Activated T-helper 17 cell treated with anti-CD3 and anti-CD28 coated beads, Interleukin-2, amount 50 U/mL, for 72 hours (primary cell): Measurements from ENCODE around the gene TCEA2. TPM values are rescaled to one million over a fixed set of nuclear protein-coding genes. Genes with fewer than 3 reads are reported as not detected.
A peak's percentile ranks its signal among the peaks of the same experiment; 100 is the strongest.

Experiments
- ATAC-seq: fragments of 150-1000 bp; cut with Tn5 transposase; replicated peaks from 2 replicates; pipeline ENCODE4 v1.10.0; 2021; ENCODE audit warnings: mild to moderate bottlenecking, moderate library complexity
- H3K27ac Mint-ChIP-seq: one replicate; pipeline ENCODE4 v1.8.0; 2022; ENCODE audit warnings: mixed read lengths
- H3K27me3 Mint-ChIP-seq: one replicate; pipeline ENCODE4 v1.8.0; 2022; ENCODE audit warnings: mixed read lengths
- H3K36me3 Mint-ChIP-seq: one replicate; pipeline ENCODE4 v1.8.0; 2022; ENCODE audit warnings: low read depth, mild to moderate bottlenecking, mixed read lengths
- H3K4me1 Mint-ChIP-seq: one replicate; pipeline ENCODE4 v1.8.0; 2022; ENCODE audit warnings: mixed read lengths
- H3K4me3 Mint-ChIP-seq: one replicate; pipeline ENCODE4 v1.8.0; 2022; ENCODE audit warnings: mild to moderate bottlenecking, mixed read lengths
- H3K9me3 Mint-ChIP-seq: one replicate; pipeline ENCODE4 v1.8.0; 2022; ENCODE audit warnings: mixed read lengths
- total RNA-seq, 2 donors: library from RNA; stranded (reverse); gene quantifications; one replicate each; pipeline ENCODE4 v1.2.3, GENCODE V29; 2022

Gene TCEA2
- total RNA-seq, 2 donors from 2014 or later = 52.0 to 79.9 TPM

DNA sequence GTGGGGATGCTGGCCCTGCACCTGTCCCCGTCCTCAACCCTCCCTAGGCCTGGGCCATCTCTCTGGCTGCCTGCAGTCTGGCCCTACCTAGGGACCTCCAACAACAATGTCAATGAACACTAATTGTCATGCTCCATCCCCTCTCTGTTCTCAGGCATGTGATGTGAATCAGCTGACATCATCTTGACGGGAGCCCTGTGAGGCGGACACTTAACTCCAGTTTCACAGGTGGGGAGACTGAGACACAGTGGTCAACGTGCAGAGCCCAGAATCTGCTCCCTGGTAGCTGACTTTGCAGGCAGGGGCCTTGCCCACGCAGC lies 762 bp upstream of the TCEA2 start:
- no peak for ATAC-seq
- Mint-ChIP-seq H3K27ac (no peak overlapping the region), H3K36me3 (peaks cover 9% of the 10 kb centered on the region), H3K4me3 (peak overlapping the region; percentile 89), H3K27me3 (no peaks in the 10 kb centered on the region), H3K9me3 (no peaks in the 10 kb centered on the region), H3K4me1 (peaks cover 25% of the 10 kb centered on the region)

DNA sequence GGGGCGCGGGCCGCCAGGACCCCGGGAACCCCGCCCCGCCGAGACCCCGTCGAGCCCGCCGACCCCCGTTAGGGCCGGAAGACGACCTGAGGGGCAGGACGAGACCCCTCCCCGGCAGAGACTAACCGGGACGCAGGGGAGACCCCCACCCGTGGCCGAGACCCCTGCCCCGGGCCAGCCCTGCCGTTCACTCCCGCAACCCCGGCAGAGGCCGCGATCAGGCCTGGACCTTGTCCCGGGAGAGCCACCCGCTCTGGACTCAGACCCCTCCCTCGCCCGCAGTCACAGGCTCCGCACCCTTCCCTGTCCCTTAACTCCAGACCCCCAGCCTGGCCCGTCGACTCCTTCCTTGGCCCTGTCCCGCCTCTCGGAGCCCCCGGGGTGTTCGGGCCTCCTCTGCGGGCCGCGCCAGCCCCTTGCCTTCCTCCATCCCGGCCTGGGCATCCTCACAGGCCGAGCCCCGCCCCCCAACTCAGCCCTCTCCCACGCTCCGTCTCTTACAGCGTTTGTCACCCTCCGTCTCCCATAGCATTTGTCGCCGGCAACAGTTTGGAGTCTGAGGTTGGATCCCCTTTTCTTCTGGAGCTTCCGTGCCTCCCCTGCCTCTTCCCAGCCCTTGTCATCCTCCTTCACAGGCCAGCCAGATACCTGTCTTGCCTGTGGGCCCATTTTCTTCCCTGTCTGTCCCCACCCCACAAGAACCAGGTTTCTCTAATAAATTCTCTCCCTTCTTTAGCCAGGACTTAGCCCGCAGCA lies 569 bp downstream of the TCEA2 start:
- H3K27ac Mint-ChIP-seq = peak overlapping the region; percentile 89
- peaks cover 5% of the 10 kb centered on the region for H3K36me3 Mint-ChIP-seq
- H3K9me3 Mint-ChIP-seq = no peaks in the 10 kb centered on the region
- H3K4me1 Mint-ChIP-seq = peaks cover 32% of the 10 kb centered on the region
- no peaks in the 10 kb centered on the region for H3K27me3 Mint-ChIP-seq
- peak; percentile 30 for ATAC-seq
- H3K4me3 Mint-ChIP-seq = peak overlapping the region; percentile 89

- Mint-ChIP-seq H3K9me3 (no peaks in the 10 kb centered on the region), H3K4me3 (peak overlapping the region; percentile 89), H3K4me1 (peaks cover 32% of the 10 kb centered on the region), H3K27ac (peak overlapping the region; percentile 89), H3K36me3 (peaks cover 5% of the 10 kb centered on the region), H3K27me3 (no peaks in the 10 kb centered on the region)
- ATAC-seq = no peak
Observed at GRCh38 chr20:64064145-64064698, 1.2 kb downstream of the TCEA2 start.

DNA sequence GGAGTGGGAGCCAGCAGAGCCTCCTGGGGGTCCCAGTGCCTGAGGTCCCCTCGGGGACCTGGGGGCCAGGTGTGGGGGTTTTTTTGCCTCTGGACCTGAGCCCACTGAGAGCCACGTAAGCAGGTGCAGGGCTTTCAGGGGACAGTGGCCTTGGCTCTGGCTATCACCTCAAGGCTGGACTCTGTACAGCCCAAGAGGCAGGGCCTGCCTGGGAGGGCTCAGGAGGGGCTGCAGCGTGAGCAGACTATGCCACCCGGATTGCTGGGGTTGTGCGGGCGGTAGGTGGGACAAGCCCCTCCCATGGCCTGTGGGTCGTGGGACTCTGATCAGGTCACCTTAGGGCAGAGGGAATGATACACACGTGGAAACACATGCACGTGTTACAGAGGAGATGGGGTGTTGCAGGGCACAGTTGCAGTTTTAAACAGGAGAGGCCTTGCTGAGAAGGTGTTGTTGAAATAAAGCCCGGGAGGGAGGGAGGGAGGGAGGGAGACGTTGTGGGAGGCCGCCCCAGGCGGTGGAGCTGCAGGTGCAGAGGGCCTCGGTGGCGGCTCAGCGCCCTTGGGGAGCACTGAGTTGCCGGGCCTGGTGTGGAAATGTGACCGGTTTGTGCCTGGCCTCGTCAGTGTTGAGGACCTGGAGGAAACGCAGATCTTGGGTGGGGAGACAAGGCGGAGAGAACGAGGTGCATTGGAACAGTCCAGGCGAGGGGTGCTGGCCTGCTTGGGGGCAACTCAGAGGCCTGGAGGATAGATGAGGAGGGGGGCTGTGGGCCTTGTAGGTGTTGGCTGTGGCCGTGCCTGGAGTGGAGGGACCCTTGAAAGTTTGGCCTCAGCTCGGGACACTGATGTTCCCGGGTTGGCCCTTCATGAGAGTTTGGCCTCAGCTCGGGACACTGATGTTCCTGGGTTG lies 2.3 kb downstream of the TCEA2 start:
- no peaks in the 10 kb centered on the region for H3K27me3 Mint-ChIP-seq
- peaks cover 5% of the 10 kb centered on the region for H3K36me3 Mint-ChIP-seq
- peaks cover 32% of the 10 kb centered on the region for H3K4me1 Mint-ChIP-seq
- ATAC-seq = no peak
- H3K27ac Mint-ChIP-seq = peak overlapping the region; percentile 90
- H3K4me3 Mint-ChIP-seq = peak overlapping the region; percentile 89
- H3K9me3 Mint-ChIP-seq = no peaks in the 10 kb centered on the region

GRCh38 chr20:64065974-64066343 lies 3.0 kb downstream of the TCEA2 start:
- H3K9me3 Mint-ChIP-seq = no peaks in the 10 kb centered on the region
- H3K27ac Mint-ChIP-seq = peak overlapping the region; percentile 90
- no peaks in the 10 kb centered on the region for H3K27me3 Mint-ChIP-seq
- peak overlapping the region; percentile 89 for H3K4me3 Mint-ChIP-seq
- peak; percentile 80 for ATAC-seq
- peaks cover 5% of the 10 kb centered on the region for H3K36me3 Mint-ChIP-seq
- H3K4me1 Mint-ChIP-seq = peaks cover 32% of the 10 kb centered on the region

DNA sequence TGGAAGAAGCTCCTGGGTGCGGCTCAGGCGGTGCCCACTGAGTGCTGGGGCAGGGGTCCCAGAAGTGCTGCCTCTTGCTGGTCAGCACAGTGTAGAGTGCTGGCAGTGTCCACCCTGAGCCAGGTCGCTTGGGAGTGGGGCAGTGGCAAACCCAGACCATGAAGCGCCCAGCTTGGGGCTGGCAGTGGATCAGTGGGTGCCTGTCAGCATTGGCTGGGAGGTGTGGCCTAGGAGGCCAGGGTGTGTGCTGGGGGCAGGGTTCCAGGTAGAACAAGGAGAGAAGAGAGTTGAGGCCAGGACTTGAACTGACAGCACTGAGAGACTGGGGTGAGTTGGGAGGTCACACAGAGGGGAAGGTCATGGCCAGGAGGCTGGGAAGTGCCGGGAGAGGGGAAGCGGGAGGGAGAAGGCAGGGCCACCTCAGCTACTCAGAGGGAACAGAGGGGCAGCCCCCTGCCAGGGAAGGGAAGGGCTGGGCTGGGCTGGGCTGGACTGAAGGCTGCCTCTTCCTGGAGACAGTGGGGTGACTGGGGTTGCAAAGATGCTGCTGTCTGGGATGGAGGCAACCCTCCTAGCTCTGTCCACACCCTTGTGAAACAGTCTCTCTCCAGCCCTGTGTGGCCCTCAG lies 4.1 kb downstream of the TCEA2 start:
- Mint-ChIP-seq H3K36me3 (peaks cover 5% of the 10 kb centered on the region), H3K4me1 (peaks cover 32% of the 10 kb centered on the region), H3K27ac (peak overlapping the region; percentile 28), H3K27me3 (no peaks in the 10 kb centered on the region), H3K9me3 (no peaks in the 10 kb centered on the region), H3K4me3 (peak overlapping the region; percentile 20)
- no peak for ATAC-seq

DNA sequence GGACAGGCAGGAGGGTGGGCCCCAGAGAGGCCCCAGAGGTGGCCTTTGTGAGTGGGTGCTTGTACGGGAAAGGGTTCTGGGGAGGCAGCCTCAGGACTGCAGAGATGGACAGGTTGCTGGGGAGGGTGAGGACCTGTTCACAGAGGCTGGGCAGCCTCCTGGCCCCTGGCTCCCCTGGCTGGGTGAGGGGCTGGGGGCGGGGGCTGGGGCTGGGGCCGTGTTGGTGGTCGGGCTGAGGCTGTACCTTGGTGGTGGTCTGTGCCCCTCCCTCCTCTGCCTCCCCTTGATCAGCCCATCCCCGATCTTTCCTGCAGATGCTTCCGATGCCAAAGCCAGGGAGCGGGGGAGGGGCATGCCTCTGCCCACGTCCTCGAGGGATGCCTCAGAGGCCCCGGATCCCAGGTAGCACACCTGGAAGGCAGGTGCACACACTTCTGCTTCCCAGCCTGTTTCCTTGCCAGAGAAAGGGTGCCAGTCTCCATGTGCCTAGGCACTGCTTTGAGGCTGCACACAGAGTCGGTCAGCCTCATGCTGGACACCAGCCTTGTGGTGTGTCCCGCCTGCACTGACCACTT lies 4.8 kb downstream of the TCEA2 start:
- Mint-ChIP-seq H3K27ac (peak overlapping the region; percentile 25), H3K27me3 (no peaks in the 10 kb centered on the region), H3K9me3 (no peaks in the 10 kb centered on the region), H3K4me3 (no peak overlapping the region), H3K4me1 (peaks cover 32% of the 10 kb centered on the region), H3K36me3 (peaks cover 5% of the 10 kb centered on the region)
- no peak for ATAC-seq

DNA sequence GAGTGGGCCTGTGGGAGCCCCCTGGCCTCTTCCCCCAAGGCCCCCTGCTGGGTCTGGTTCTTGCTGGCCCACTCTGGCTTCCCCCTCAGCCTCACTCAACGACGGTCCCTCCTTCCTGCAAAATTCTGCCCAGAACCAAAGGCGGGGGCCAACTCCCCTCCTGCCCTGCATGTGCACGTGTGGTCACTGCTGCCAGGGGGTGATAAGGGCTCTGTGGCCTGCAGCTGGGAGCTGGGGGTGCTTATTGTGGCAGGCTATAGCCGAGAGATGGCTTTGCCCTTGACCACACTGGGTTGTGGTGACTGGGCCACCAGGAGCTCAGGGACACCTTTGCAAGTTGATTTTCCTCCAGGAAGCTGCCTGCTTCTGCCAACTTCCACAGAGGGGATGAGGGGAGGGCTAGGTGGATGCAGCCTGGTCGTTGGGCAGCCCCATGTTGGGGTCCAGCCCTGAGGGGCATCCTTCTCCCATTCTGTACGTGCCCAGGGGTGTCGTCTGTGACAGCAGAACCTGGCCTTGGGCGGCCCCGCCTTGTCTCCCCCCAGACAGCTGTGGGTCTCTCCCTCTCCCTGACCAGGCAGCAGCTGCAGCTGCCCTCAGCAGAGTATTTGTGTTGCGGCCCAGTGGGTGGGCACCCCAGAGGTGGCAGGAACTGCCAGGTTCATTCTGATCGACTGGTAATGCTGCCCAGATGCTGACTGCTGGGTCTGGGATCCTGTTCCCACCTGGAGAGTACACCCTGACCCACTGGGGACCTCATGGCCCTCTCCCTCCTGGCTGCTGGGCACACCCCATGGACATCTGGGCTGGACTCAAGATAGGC lies 5.6 kb downstream of the TCEA2 start:
- Mint-ChIP-seq H3K4me3 (no peak overlapping the region), H3K4me1 (peaks cover 32% of the 10 kb centered on the region), H3K36me3 (peaks cover 10% of the 10 kb centered on the region), H3K27me3 (no peaks in the 10 kb centered on the region), H3K9me3 (no peaks in the 10 kb centered on the region), H3K27ac (peak overlapping the region; percentile 25)
- no peak for ATAC-seq

DNA sequence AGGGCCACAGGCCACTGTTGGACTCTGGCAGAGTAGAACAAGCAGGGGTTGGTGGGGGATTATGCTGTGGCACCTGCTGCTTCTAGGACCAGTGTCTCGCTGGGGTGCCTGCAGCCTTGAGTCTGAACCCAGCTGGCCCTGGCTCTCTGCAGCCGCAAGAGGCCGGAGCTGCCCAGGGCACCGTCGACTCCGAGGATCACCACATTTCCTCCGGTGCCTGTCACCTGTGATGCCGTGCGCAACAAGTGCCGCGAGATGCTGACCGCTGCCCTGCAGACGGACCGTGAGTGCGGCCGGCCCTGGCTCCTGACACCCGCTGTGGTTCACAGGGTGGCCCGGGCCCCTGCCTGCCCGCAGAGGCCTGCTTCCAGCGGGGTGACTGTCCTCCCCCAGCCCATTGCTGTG lies 6.2 kb downstream of the TCEA2 start:
- ATAC-seq = no peak
- peaks cover 26% of the 10 kb centered on the region for H3K4me1 Mint-ChIP-seq
- H3K27me3 Mint-ChIP-seq = no peaks in the 10 kb centered on the region
- no peak overlapping the region for H3K4me3 Mint-ChIP-seq
- H3K36me3 Mint-ChIP-seq = peaks cover 11% of the 10 kb centered on the region
- no peak overlapping the region for H3K27ac Mint-ChIP-seq
- H3K9me3 Mint-ChIP-seq = no peaks in the 10 kb centered on the region

DNA sequence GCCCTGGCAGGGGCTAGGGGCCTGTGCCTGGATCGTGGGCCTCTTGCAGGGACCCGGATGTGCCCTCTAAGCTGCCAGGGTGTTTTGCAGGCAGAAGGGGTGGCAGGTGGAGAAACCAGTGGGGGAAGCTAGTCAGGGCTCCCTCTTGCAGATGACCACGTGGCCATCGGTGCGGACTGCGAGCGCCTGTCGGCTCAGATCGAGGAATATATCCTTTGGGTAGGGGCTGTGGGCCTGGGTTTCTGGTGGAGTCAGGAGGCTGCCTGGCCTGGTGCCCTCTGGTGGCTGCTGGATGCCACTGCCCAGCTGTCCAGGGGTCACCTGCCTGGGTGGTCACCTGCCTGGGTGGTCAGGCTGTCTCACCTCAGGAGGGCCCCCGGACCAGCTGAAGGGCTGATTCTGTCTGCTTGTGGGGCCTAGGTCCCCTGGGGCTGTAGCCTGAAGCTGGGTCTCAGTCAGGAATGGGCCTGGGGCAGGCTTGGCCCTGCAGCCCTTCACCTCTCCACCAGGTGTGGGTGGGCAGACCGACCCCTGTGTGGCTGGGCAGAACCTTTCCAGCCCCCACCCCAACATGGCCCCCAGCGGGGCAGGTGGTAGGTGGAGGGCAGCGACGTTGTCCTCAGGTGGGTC lies 6.7 kb downstream of the TCEA2 start:
- H3K9me3 Mint-ChIP-seq = no peaks in the 10 kb centered on the region
- peaks cover 15% of the 10 kb centered on the region for H3K36me3 Mint-ChIP-seq
- H3K4me1 Mint-ChIP-seq = peaks cover 26% of the 10 kb centered on the region
- H3K27me3 Mint-ChIP-seq = no peaks in the 10 kb centered on the region
- H3K27ac Mint-ChIP-seq = no peak overlapping the region
- no peak for ATAC-seq
- no peak overlapping the region for H3K4me3 Mint-ChIP-seq

DNA sequence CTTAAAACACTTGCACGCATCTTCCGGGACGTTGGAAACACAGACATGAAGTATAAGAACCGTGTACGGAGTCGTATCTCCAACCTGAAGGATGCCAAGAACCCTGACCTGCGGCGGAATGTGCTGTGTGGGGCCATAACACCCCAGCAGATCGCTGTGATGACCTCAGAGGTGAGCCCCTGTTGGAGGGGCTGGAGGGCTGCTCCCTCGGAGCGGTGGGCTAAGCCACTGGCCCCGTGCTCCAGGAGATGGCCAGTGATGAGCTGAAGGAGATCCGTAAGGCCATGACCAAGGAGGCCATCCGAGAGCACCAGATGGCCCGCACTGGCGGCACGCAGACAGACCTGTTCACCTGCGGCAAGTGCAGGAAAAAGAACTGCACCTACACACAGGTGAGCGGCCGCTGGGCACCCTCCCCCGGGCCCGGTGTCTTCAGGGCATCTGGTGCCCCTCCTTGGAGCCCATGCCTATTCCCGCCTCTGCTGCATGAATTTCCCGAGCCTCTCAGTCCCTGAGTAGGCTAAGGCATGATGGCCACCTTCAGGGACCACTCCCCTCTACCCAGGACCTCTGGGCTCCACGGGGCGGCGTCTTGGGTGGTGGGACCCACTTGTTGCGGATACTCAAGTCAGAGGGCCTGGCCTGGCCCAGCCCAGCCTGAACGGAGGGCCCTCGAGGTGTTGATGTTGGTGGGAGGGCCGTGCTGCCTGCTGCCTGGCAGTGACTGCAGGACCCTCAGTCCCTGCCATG lies 7.4 kb downstream of the TCEA2 start:
- H3K27ac Mint-ChIP-seq = no peak overlapping the region
- peaks cover 16% of the 10 kb centered on the region for H3K36me3 Mint-ChIP-seq

GRCh38 chr20:64071341-64072332 lies 8.6 kb downstream of the TCEA2 start:
- no peak for ATAC-seq
- Mint-ChIP-seq H3K27me3 (no peaks in the 10 kb centered on the region), H3K36me3 (peaks cover 22% of the 10 kb centered on the region), H3K27ac (peak overlapping the region; percentile 30), H3K4me1 (peaks cover 12% of the 10 kb centered on the region), H3K9me3 (no peaks in the 10 kb centered on the region), H3K4me3 (no peak overlapping the region)

More for the DNA sequence above, 7.4 kb downstream of the TCEA2 start:
- no peaks in the 10 kb centered on the region for H3K9me3 Mint-ChIP-seq
- peaks cover 21% of the 10 kb centered on the region for H3K4me1 Mint-ChIP-seq
- ATAC-seq = no peak
- no peaks in the 10 kb centered on the region for H3K27me3 Mint-ChIP-seq
- no peak overlapping the region for H3K4me3 Mint-ChIP-seq
